ENCODE measurements around the gene SCRN1. TPM values are rescaled to one million over a fixed set of nuclear protein-coding genes. Genes with fewer than 3 reads are reported as not detected.

SCRN1 gene
- total and polyA plus RNA-seq, 9 donors, result 23.0 to 46.1 (median 32.2) TPM

GRCh38 chr7:29988424-29989256 is 961 bp downstream of the SCRN1 start:
- H3K4me3 ChIP-seq (ENCODE audit: low read length), result peak overlapping the region; percentile 95
- WGBS (ENCODE audit: insufficient coverage), result 2% methylated on average over 73 of the region's 75 CpGs
- no peaks in the 10 kb centered on the region for H3K36me3 ChIP-seq (ENCODE audit: control insufficient read depth, insufficient read depth, low read length)
- peak; percentile 73 for DNase-seq
- H3K4me1 ChIP-seq (ENCODE audit: control insufficient read depth, insufficient read depth, low read length), result peaks cover 14% of the 10 kb centered on the region
- H3K27ac ChIP-seq (ENCODE audit: low read length), result peak overlapping the region; percentile 79
- peaks cover 6% of the 10 kb centered on the region for H3K9me3 ChIP-seq (replicated peaks; ENCODE audit: control insufficient read depth, low read depth, low read length)
- no peaks in the 10 kb centered on the region for H3K27me3 ChIP-seq (ENCODE audit: control insufficient read depth, insufficient read depth, low read length)

GRCh38 chr7:29987811-29988317 is 1.7 kb downstream of the SCRN1 start:
- no peaks in the 10 kb centered on the region for H3K27me3 ChIP-seq (ENCODE audit: control insufficient read depth, insufficient read depth, low read length)
- DNase-seq, result peak; percentile 72
- H3K36me3 ChIP-seq (ENCODE audit: control insufficient read depth, insufficient read depth, low read length), result no peaks in the 10 kb centered on the region
- H3K4me1 ChIP-seq (ENCODE audit: control insufficient read depth, insufficient read depth, low read length), result peaks cover 14% of the 10 kb centered on the region
- H3K4me3 ChIP-seq (ENCODE audit: low read length), result peak overlapping the region; percentile 95
- peaks cover 4% of the 10 kb centered on the region for H3K9me3 ChIP-seq (replicated peaks; ENCODE audit: control insufficient read depth, low read depth, low read length)
- H3K27ac ChIP-seq (ENCODE audit: low read length), result peak overlapping the region; percentile 70
- no CpG with 5 or more reads among the region's 8 CpGs for WGBS (ENCODE audit: insufficient coverage)

- no peak overlapping the region for H3K27ac ChIP-seq (ENCODE audit: low read length)
- WGBS (ENCODE audit: insufficient coverage), result no CpG with 5 or more reads among the region's 2 CpGs
Observed at GRCh38 chr7:29987083-29987482, 2.5 kb downstream of the SCRN1 start.

GRCh38 chr7:29980151-29980550 is 9.4 kb downstream of the SCRN1 start:
- Histone ChIP-seq H3K27ac (ENCODE audit: low read length) (no peak overlapping the region), H3K4me1 (ENCODE audit: control insufficient read depth, insufficient read depth, low read length) (peaks cover 4% of the 10 kb centered on the region), H3K36me3 (ENCODE audit: control insufficient read depth, insufficient read depth, low read length) (no peaks in the 10 kb centered on the region), H3K4me3 (ENCODE audit: low read length) (no peak overlapping the region), H3K27me3 (ENCODE audit: control insufficient read depth, insufficient read depth, low read length) (no peaks in the 10 kb centered on the region), H3K9me3 (replicated peaks; ENCODE audit: control insufficient read depth, low read depth, low read length) (no peaks in the 10 kb centered on the region)
- no peak for DNase-seq

More at GRCh38 chr7:29987083-29987482, 2.5 kb downstream of the SCRN1 start:
- no peak for DNase-seq
- H3K36me3 ChIP-seq (ENCODE audit: control insufficient read depth, insufficient read depth, low read length), result no peaks in the 10 kb centered on the region
- no peak overlapping the region for H3K4me3 ChIP-seq (ENCODE audit: low read length)
- peaks cover 14% of the 10 kb centered on the region for H3K4me1 ChIP-seq (ENCODE audit: control insufficient read depth, insufficient read depth, low read length)
- no peaks in the 10 kb centered on the region for H3K27me3 ChIP-seq (ENCODE audit: control insufficient read depth, insufficient read depth, low read length)
- no peaks in the 10 kb centered on the region for H3K9me3 ChIP-seq (replicated peaks; ENCODE audit: control insufficient read depth, low read depth, low read length)

- H3K4me3 ChIP-seq (ENCODE audit: low read length), result no peak overlapping the region
- no CpG with 5 or more reads among the region's 8 CpGs for WGBS (ENCODE audit: insufficient coverage)
Observed at GRCh38 chr7:29977886-29978651, 11.5 kb downstream of the SCRN1 start.

GRCh38 chr7:29976673-29977415 is 12.8 kb downstream of the SCRN1 start:
- Histone ChIP-seq H3K27me3 (ENCODE audit: control insufficient read depth, insufficient read depth, low read length) (no peaks in the 10 kb centered on the region), H3K4me3 (ENCODE audit: low read length) (no peak overlapping the region), H3K27ac (ENCODE audit: low read length) (no peak overlapping the region), H3K4me1 (ENCODE audit: control insufficient read depth, insufficient read depth, low read length) (peaks cover 4% of the 10 kb centered on the region), H3K36me3 (ENCODE audit: control insufficient read depth, insufficient read depth, low read length) (no peaks in the 10 kb centered on the region), H3K9me3 (replicated peaks; ENCODE audit: control insufficient read depth, low read depth, low read length) (no peaks in the 10 kb centered on the region)
- DNase-seq, result peak; percentile 78
- WGBS (ENCODE audit: insufficient coverage), result 13% methylated on average over 1 of the region's 6 CpGs

More at GRCh38 chr7:29977886-29978651, 11.5 kb downstream of the SCRN1 start:
- no peaks in the 10 kb centered on the region for H3K36me3 ChIP-seq (ENCODE audit: control insufficient read depth, insufficient read depth, low read length)
- no peaks in the 10 kb centered on the region for H3K9me3 ChIP-seq (replicated peaks; ENCODE audit: control insufficient read depth, low read depth, low read length)
- no peak overlapping the region for H3K27ac ChIP-seq (ENCODE audit: low read length)
- no peak for DNase-seq
- no peaks in the 10 kb centered on the region for H3K27me3 ChIP-seq (ENCODE audit: control insufficient read depth, insufficient read depth, low read length)
- H3K4me1 ChIP-seq (ENCODE audit: control insufficient read depth, insufficient read depth, low read length), result peaks cover 4% of the 10 kb centered on the region

GRCh38 chr7:29976266-29976665 is 13.3 kb downstream of the SCRN1 start:
- Histone ChIP-seq H3K9me3 (replicated peaks; ENCODE audit: control insufficient read depth, low read depth, low read length) (no peaks in the 10 kb centered on the region), H3K4me3 (ENCODE audit: low read length) (no peak overlapping the region), H3K27me3 (ENCODE audit: control insufficient read depth, insufficient read depth, low read length) (no peaks in the 10 kb centered on the region), H3K27ac (ENCODE audit: low read length) (no peak overlapping the region), H3K4me1 (ENCODE audit: control insufficient read depth, insufficient read depth, low read length) (peaks cover 4% of the 10 kb centered on the region), H3K36me3 (ENCODE audit: control insufficient read depth, insufficient read depth, low read length) (no peaks in the 10 kb centered on the region)
- WGBS (ENCODE audit: insufficient coverage), result no CpG with 5 or more reads among the region's 4 CpGs
- peak; percentile 69 for DNase-seq

GRCh38 chr7:29975561-29975960 is 14.0 kb downstream of the SCRN1 start:
- Histone ChIP-seq H3K9me3 (replicated peaks; ENCODE audit: control insufficient read depth, low read depth, low read length) (no peaks in the 10 kb centered on the region), H3K4me3 (ENCODE audit: low read length) (no peak overlapping the region), H3K27ac (ENCODE audit: low read length) (no peak overlapping the region), H3K36me3 (ENCODE audit: control insufficient read depth, insufficient read depth, low read length) (no peaks in the 10 kb centered on the region), H3K4me1 (ENCODE audit: control insufficient read depth, insufficient read depth, low read length) (peaks cover 4% of the 10 kb centered on the region), H3K27me3 (ENCODE audit: control insufficient read depth, insufficient read depth, low read length) (no peaks in the 10 kb centered on the region)
- DNase-seq, result no peak
- WGBS (ENCODE audit: insufficient coverage), result no CpG with 5 or more reads among the region's 1 CpG

GRCh38 chr7:29974286-29974685 is 15.3 kb downstream of the SCRN1 start:
- no peaks in the 10 kb centered on the region for H3K27me3 ChIP-seq (ENCODE audit: control insufficient read depth, insufficient read depth, low read length)
- DNase-seq, result no peak
- no CpG with 5 or more reads among the region's 3 CpGs for WGBS (ENCODE audit: insufficient coverage)
- no peak overlapping the region for H3K4me3 ChIP-seq (ENCODE audit: low read length)
- H3K36me3 ChIP-seq (ENCODE audit: control insufficient read depth, insufficient read depth, low read length), result no peaks in the 10 kb centered on the region
- no peak overlapping the region for H3K27ac ChIP-seq (ENCODE audit: low read length)
- peaks cover 4% of the 10 kb centered on the region for H3K4me1 ChIP-seq (ENCODE audit: control insufficient read depth, insufficient read depth, low read length)
- no peaks in the 10 kb centered on the region for H3K9me3 ChIP-seq (replicated peaks; ENCODE audit: control insufficient read depth, low read depth, low read length)

- no peak overlapping the region for H3K27ac ChIP-seq (ENCODE audit: low read length)
- H3K36me3 ChIP-seq (ENCODE audit: control insufficient read depth, insufficient read depth, low read length), result peaks cover 2% of the 10 kb centered on the region
- H3K9me3 ChIP-seq (replicated peaks; ENCODE audit: control insufficient read depth, low read depth, low read length), result no peaks in the 10 kb centered on the region
- H3K4me1 ChIP-seq (ENCODE audit: control insufficient read depth, insufficient read depth, low read length), result peaks cover 6% of the 10 kb centered on the region
- DNase-seq, result no peak
- WGBS (ENCODE audit: insufficient coverage), result 83% methylated on average over 1 of the region's 1 CpG
- no peaks in the 10 kb centered on the region for H3K27me3 ChIP-seq (ENCODE audit: control insufficient read depth, insufficient read depth, low read length)
- no peak overlapping the region for H3K4me3 ChIP-seq (ENCODE audit: low read length)
Observed at GRCh38 chr7:29972315-29972669, 17.3 kb downstream of the SCRN1 start.
